C4-2B (cell line): ENCODE results near the gene HBZ.
"Not testable (repeated sequence)": the region's sequence is repeated elsewhere in the genome, so short reads cannot be mapped to it uniquely, and the experiment has no call there.

ENCODE experiments used
- CTCF ChIP-seq: fragments of 450-650 bp; conservative IDR thresholded peaks from 2 replicates; pipeline ENCODE4 v1.5.1; 2017; ENCODE audit warnings: mild to moderate bottlenecking
- ZFX ChIP-seq: fragments of 450-650 bp; IDR thresholded peaks from 2 replicates; pipeline ENCODE4 v1.6.1; 2017

DNA sequence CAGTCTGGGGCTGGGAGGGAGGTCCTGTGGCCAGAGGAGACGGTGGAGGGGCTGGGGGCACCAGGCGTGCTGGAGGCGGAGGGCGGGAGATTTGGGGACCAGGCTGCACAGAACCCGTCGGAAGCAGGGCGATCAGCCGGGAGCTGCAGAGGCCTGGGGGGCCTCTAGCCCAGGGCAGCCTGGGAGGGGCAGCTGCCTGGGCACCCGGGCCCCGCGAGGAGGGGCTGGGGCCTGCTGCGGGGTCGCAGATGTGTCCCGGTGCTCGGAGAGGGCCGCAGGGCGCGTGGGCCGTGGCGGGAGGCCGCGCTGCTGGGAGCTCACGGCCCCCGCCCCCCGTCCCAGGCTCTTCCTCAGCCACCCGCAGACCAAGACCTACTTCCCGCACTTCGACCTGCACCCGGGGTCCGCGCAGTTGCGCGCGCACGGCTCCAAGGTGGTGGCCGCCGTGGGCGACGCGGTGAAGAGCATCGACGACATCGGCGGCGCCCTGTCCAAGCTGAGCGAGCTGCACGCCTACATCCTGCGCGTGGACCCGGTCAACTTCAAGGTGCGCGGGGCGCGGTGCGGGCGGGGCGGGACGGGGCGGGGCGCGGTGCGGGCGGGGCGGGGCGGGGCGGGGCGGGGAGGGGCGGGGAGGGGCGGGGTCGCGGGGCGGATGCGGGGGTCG is 1.2 kb downstream of the HBZ start:
- not testable (repeated sequence) for TF ChIP-seq CTCF, ZFX
